GM23338 (cell line): ENCODE measurements around the gene C16orf78.

ENCODE experiments used
- CREB1 ChIP-seq: fragments of 250-450 bp; sonication (Bioruptor Pico); IDR thresholded peaks from 2 replicates; pipeline ENCODE4 v1.5.0; 2020; ENCODE audit warnings: low read depth, mild to moderate bottlenecking, moderate library complexity
- CTCF ChIP-seq, 2 experiments: fragments of 200-600 bp in 1 of 2; sonication (generic) in 1 of 2; conservative IDR thresholded peaks; 2 replicates each; pipeline versions ENCODE4 v1.5.1 to v1.6.1; 2016 to 2017; ENCODE audit warnings: antibody characterized with exemption in 2 of 2, low read depth in 2 of 2, mild to moderate bottlenecking in 2 of 2, moderate library complexity in 1 of 2
- EZH2 ChIP-seq: fragments of 200-600 bp; sonication (generic); IDR thresholded peaks from one replicate; pipeline ENCODE4 v1.8.0; 2017; ENCODE audit warnings: antibody characterized with exemption, mild to moderate bottlenecking, low read depth; ENCODE audit not compliant: unreplicated experiment
- EZH2phosphoT487 ChIP-seq: fragments of 200-600 bp; sonication (generic); IDR thresholded peaks from one replicate; pipeline ENCODE4 v1.8.1; 2018; ENCODE audit warnings: antibody characterized with exemption; ENCODE audit not compliant: unreplicated experiment
- NANOG ChIP-seq: IDR thresholded peaks from 2 replicates; pipeline ENCODE4 v1.6.1; 2016; ENCODE audit warnings: antibody characterized with exemption, borderline replicate concordance
- POLR2AphosphoS5 ChIP-seq: IDR thresholded peaks from 2 replicates; pipeline ENCODE4 v1.6.1; 2016; ENCODE audit warnings: antibody characterized with exemption, low read depth
- REST ChIP-seq: IDR thresholded peaks from one replicate; pipeline ENCODE4 v1.6.1; 2018; ENCODE audit warnings: antibody characterized with exemption; ENCODE audit not compliant: unreplicated experiment
- ZNF114 ChIP-seq: fragments of 250-450 bp; sonication (Bioruptor Pico); IDR thresholded peaks from 2 replicates; pipeline ENCODE4 v1.5.0; 2020; ENCODE audit warnings: mild to moderate bottlenecking, moderate library complexity
- ZNF462 ChIP-seq: fragments of 250-450 bp; sonication (Bioruptor Pico); IDR thresholded peaks from 2 replicates; pipeline ENCODE4 v1.5.0; 2020; ENCODE audit warnings: mild to moderate bottlenecking, moderate library complexity

- TF ChIP-seq EZH2 (no peak), CTCF (conservative IDR thresholded peaks at IDR 0.05; ENCODE audit: low read depth in 2 of 2) (no peak), ZNF114 (CRISPR knock-in tag) (no peak), REST (no peak), POLR2AphosphoS5 (no peak), NANOG (no peak), EZH2phosphoT487 (no peak), CREB1 (CRISPR knock-in tag) (no peak), ZNF462 (CRISPR knock-in tag) (no peak)
Measured at GRCh38 chr16:49436181-49436580, 62.6 kb downstream of the C16orf78 start.
